H9 (cell line): ENCODE data around the gene ATG14. TPM values are rescaled to one million over a fixed set of nuclear protein-coding genes. Genes with fewer than 3 reads are reported as not detected.

Experiments used
- DNase-seq: peaks from one replicate; pipeline ENCODE4 v3.0.0-alpha.2; 2017
- H2AFZ ChIP-seq: one replicate; pipeline ENCODE4 v1.6.1; 2013; ENCODE audit warnings: mild to moderate bottlenecking, low read length, control low read depth, moderate library complexity
- H2AK5ac ChIP-seq: 2 replicates; pipeline ENCODE4 v1.6.1; 2013; ENCODE audit warnings: low read length, control low read depth, mixed read lengths; ENCODE audit not compliant: insufficient read length
- H2BK120ac ChIP-seq: one replicate; pipeline ENCODE4 v1.6.1; 2013; ENCODE audit warnings: low read depth, mild to moderate bottlenecking, low read length, control low read depth, inconsistent platforms; ENCODE audit not compliant: poor library complexity, severe bottlenecking
- H2BK12ac ChIP-seq: 2 replicates; pipeline ENCODE4 v1.6.1; 2013; ENCODE audit warnings: low read length, control low read depth, mixed read lengths, low read depth; ENCODE audit not compliant: insufficient read length
- H2BK15ac ChIP-seq: 2 replicates; pipeline ENCODE4 v1.6.1; 2013; ENCODE audit warnings: low read depth, low read length, control low read depth
- H2BK20ac ChIP-seq: one replicate; pipeline ENCODE4 v1.6.1; 2013; ENCODE audit warnings: low read depth, mild to moderate bottlenecking, low read length, control low read depth, inconsistent platforms; ENCODE audit not compliant: poor library complexity, severe bottlenecking
- H2BK5ac ChIP-seq: 2 replicates; pipeline ENCODE4 v1.6.1; 2013; ENCODE audit warnings: low read length, control low read depth, mixed read lengths; ENCODE audit not compliant: insufficient read length
- H3K14ac ChIP-seq: 2 replicates; pipeline ENCODE4 v1.6.1; 2013; ENCODE audit warnings: low read length, control low read depth; ENCODE audit not compliant: insufficient read depth
- H3K18ac ChIP-seq: 2 replicates; pipeline ENCODE4 v1.6.1; 2013; ENCODE audit warnings: low read depth, mild to moderate bottlenecking, mixed read lengths, low read length, control low read depth; ENCODE audit not compliant: insufficient read length
- H3K23ac ChIP-seq: 2 replicates; pipeline ENCODE4 v1.6.1; 2013; ENCODE audit warnings: low read length, control low read depth, mixed read lengths, low read depth; ENCODE audit not compliant: insufficient read length
- H3K23me2 ChIP-seq: 2 replicates; pipeline ENCODE4 v1.6.1; 2013; ENCODE audit warnings: low read depth, mild to moderate bottlenecking, mixed read lengths, low read length, control low read depth; ENCODE audit not compliant: insufficient read length, poor library complexity, severe bottlenecking
- H3K27ac ChIP-seq: 2 replicates; pipeline ENCODE4 v1.5.1; 2013; ENCODE audit warnings: low read length, control low read depth, mixed read lengths, low read depth; ENCODE audit not compliant: insufficient read length
- H3K27me3 ChIP-seq: 2 replicates; pipeline ENCODE4 v1.6.1; 2013; ENCODE audit warnings: low read length, control low read depth, inconsistent platforms; ENCODE audit not compliant: insufficient read depth
- H3K4ac ChIP-seq: 2 replicates; pipeline ENCODE4 v1.6.1; 2013; ENCODE audit warnings: low read depth, mild to moderate bottlenecking, control low read depth, inconsistent platforms, low read length, moderate library complexity
- H3K4me1 ChIP-seq: 2 replicates; pipeline ENCODE4 v1.6.1; 2013; ENCODE audit warnings: low read length, control low read depth, inconsistent platforms; ENCODE audit not compliant: insufficient read depth
- H3K4me2 ChIP-seq: 2 replicates; pipeline ENCODE4 v1.6.1; 2013; ENCODE audit warnings: low read length, control low read depth, mixed read lengths; ENCODE audit not compliant: insufficient read length, insufficient read depth
- H3K56ac ChIP-seq: 2 replicates; pipeline ENCODE4 v1.6.1; 2013; ENCODE audit warnings: low read depth, mild to moderate bottlenecking, mixed read lengths, low read length, control low read depth; ENCODE audit not compliant: insufficient read length
- H3K79me1 ChIP-seq: 2 replicates; pipeline ENCODE4 v1.6.1; 2013; ENCODE audit warnings: low read depth, mild to moderate bottlenecking, moderate library complexity, low read length, control low read depth, inconsistent platforms; ENCODE audit not compliant: insufficient read depth, poor library complexity, severe bottlenecking
- H3K79me2 ChIP-seq: 2 replicates; pipeline ENCODE4 v1.6.1; 2013; ENCODE audit warnings: low read length, control low read depth, inconsistent platforms; ENCODE audit not compliant: insufficient read depth
- H3K9ac ChIP-seq: 2 replicates; pipeline ENCODE4 v1.6.1; 2013; ENCODE audit warnings: low read length, control low read depth, mixed read lengths; ENCODE audit not compliant: insufficient read length; ENCODE audit errors: extremely low read depth
- H3K9me3 ChIP-seq: one replicate; pipeline ENCODE4 v1.6.1; 2013; ENCODE audit warnings: low read depth, low read length, inconsistent platforms; ENCODE audit not compliant: control insufficient read depth
- H3T11ph ChIP-seq: one replicate; pipeline ENCODE4 v1.6.1; 2013; ENCODE audit warnings: mild to moderate bottlenecking, low read length, control low read depth, inconsistent platforms
- H4K20me1 ChIP-seq: one replicate; pipeline ENCODE4 v1.6.1; 2013; ENCODE audit not compliant: control insufficient read depth, insufficient read length, insufficient read depth
- H4K5ac ChIP-seq: 2 replicates; pipeline ENCODE4 v1.6.1; 2013; ENCODE audit warnings: low read depth, mild to moderate bottlenecking, mixed read lengths, low read length, control low read depth; ENCODE audit not compliant: insufficient read length
- H4K8ac ChIP-seq: replicated peaks from 2 replicates; pipeline ENCODE4 v1.6.1; 2013; ENCODE audit warnings: low read length, control low read depth, mixed read lengths, low read depth; ENCODE audit not compliant: insufficient read length
- H4K91ac ChIP-seq: 2 replicates; pipeline ENCODE4 v1.6.1; 2013; ENCODE audit warnings: low read depth, mild to moderate bottlenecking, moderate library complexity, mixed read lengths, low read length, control low read depth; ENCODE audit not compliant: insufficient read length
- H3K27ac Mint-ChIP-seq, 3 experiments: 2 replicates in 2 of 3; 3 replicates in 1 of 3; pipeline ENCODE4 v1.8.0; 2020 to 2021; ENCODE audit warnings: mixed read lengths in 3 of 3, mild to moderate bottlenecking in 1 of 3, moderate library complexity in 1 of 3
- H3K27me3 Mint-ChIP-seq: 2 replicates; pipeline ENCODE4 v1.8.0; 2021; ENCODE audit warnings: low read depth, mild to moderate bottlenecking, moderate library complexity, mixed read lengths
- H3K36me3 Mint-ChIP-seq, 3 experiments: 2 replicates in 2 of 3; 3 replicates in 1 of 3; pipeline ENCODE4 v1.8.0; 2020 to 2021; ENCODE audit warnings: low read depth in 3 of 3, mixed read lengths in 3 of 3; ENCODE audit not compliant: insufficient read depth in 1 of 3
- H3K4me1 Mint-ChIP-seq, 2 experiments: 2 replicates each; pipeline ENCODE4 v1.8.0; 2020; ENCODE audit warnings: mixed read lengths in 2 of 2
- H3K4me3 Mint-ChIP-seq, 2 experiments: 2 replicates in 1 of 2; 3 replicates in 1 of 2; pipeline ENCODE4 v1.8.0; 2020 to 2021; ENCODE audit warnings: mild to moderate bottlenecking in 2 of 2, mixed read lengths in 2 of 2, moderate library complexity in 1 of 2
- H3K9me3 Mint-ChIP-seq, 2 experiments: 2 replicates in 1 of 2; 3 replicates in 1 of 2; pipeline ENCODE4 v1.8.0; 2020; ENCODE audit warnings: mild to moderate bottlenecking in 2 of 2, mixed read lengths in 2 of 2, moderate library complexity in 1 of 2
- WGBS: extraction: QIAGEN DNeasy Blood & Tissue Kit; methylation state at CpG from one replicate; pipeline ENCODE4 v1.1.7; 2013; ENCODE audit warnings: missing lambda C conversion rate, low lambda C conversion rate, mixed read lengths; ENCODE audit not compliant: insufficient read length; ENCODE audit errors: extremely low coverage; 5-methylcytosine and 5-hydroxymethylcytosine counted together
- total RNA-seq: library from RNA; stranded (reverse); gene quantifications from 2 replicates; pipeline ENCODE4 v1.2.1, GENCODE V29; 2021
- TF ChIP-seq, protein P1 (sequence below): fragments of 200-600 bp; sonication (generic); conservative IDR thresholded peaks from 3 replicates; pipeline ENCODE4 v1.8.0; 2021; ENCODE audit warnings: antibody characterized with exemption, mild to moderate bottlenecking

ATG14 gene
- total RNA-seq, 1 experiment from 2014 or later: 13.6 TPM

DNA sequence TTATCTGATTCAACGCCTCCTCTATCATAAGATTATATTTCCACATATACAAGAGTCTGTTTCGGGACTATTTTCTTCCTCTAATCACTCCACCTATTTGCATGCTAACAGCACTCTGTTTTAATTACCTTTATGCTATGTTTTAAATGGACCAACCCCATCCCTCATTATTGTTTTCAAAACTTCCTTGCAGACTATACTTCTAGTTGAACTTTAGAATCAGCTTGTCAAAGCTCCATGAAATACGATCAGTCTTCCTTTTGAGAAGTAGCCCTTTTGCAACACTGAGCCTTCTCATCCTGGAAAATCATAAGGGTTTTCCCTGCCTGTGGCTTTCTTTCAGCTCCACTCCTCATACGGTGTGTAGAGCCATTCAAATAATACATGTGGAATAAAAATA lies 36.9 kb downstream of the ATG14 start:
- Mint-ChIP-seq H3K9me3 (no peaks in the 10 kb centered on the region), H3K27ac (no peak overlapping the region), H3K4me1 (no peaks in the 10 kb centered on the region), H3K27me3 (no peaks in the 10 kb centered on the region), H3K36me3 (peaks cover 7 to 30% (median 22%) of the 10 kb centered on the region in 3 experiments; a peak in 6 of 7 replicates), H3K4me3 (no peak overlapping the region)
- H3K14ac ChIP-seq: no peak overlapping the region
- no peaks in the 10 kb centered on the region for H4K20me1 ChIP-seq
- TF ChIP-seq, protein P1, sequence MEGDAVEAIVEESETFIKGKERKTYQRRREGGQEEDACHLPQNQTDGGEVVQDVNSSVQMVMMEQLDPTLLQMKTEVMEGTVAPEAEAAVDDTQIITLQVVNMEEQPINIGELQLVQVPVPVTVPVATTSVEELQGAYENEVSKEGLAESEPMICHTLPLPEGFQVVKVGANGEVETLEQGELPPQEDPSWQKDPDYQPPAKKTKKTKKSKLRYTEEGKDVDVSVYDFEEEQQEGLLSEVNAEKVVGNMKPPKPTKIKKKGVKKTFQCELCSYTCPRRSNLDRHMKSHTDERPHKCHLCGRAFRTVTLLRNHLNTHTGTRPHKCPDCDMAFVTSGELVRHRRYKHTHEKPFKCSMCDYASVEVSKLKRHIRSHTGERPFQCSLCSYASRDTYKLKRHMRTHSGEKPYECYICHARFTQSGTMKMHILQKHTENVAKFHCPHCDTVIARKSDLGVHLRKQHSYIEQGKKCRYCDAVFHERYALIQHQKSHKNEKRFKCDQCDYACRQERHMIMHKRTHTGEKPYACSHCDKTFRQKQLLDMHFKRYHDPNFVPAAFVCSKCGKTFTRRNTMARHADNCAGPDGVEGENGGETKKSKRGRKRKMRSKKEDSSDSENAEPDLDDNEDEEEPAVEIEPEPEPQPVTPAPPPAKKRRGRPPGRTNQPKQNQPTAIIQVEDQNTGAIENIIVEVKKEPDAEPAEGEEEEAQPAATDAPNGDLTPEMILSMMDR: no peak
- H3K23ac ChIP-seq: no peak overlapping the region
- H3K4me2 ChIP-seq: no peak overlapping the region
- no peaks in the 10 kb centered on the region for H3K27me3 ChIP-seq
- H3K4me1 ChIP-seq: no peaks in the 10 kb centered on the region
- H2AFZ ChIP-seq: no peak overlapping the region
- no peaks in the 10 kb centered on the region for H3K23me2 ChIP-seq
- no peak overlapping the region for H2AK5ac ChIP-seq
- no peak overlapping the region for H3K56ac ChIP-seq
- no peak overlapping the region for H4K5ac ChIP-seq
- DNase-seq: no peak
- no peaks in the 10 kb centered on the region for H3K9me3 ChIP-seq
- H2BK15ac ChIP-seq: no peak overlapping the region
- no peak overlapping the region for H3K4ac ChIP-seq
- no peak overlapping the region for H2BK12ac ChIP-seq
- no peak overlapping the region for H4K91ac ChIP-seq
- H3K9ac ChIP-seq: no peak overlapping the region
- H3K79me2 ChIP-seq: no peaks in the 10 kb centered on the region
- no peak overlapping the region for H4K8ac ChIP-seq
- H3K79me1 ChIP-seq: no peaks in the 10 kb centered on the region
- no peak overlapping the region for H3T11ph ChIP-seq
- H2BK120ac ChIP-seq: no peak overlapping the region
- H3K18ac ChIP-seq: no peak overlapping the region
- H2BK5ac ChIP-seq: no peak overlapping the region
- H3K27ac ChIP-seq: no peak overlapping the region
- no CpG with 5 or more reads among the region's 4 CpGs for WGBS
- H2BK20ac ChIP-seq: no peak overlapping the region
